HepG2 (cell line): ENCODE data around the gene SH2D3A. TPM values are rescaled to one million over a fixed set of nuclear protein-coding genes. Genes with fewer than 3 reads are reported as not detected.

Experiments
- ATF1 ChIP-seq: IDR thresholded peaks from 2 replicates; pipeline ENCODE4 v1.6.1; 2016; ENCODE audit warnings: mild to moderate bottlenecking, control low read depth
- HMGXB4 ChIP-seq, 2 experiments: sonication (generic) in 1 of 2; formaldehyde crosslinking in 1 of 2; IDR thresholded peaks; 2 replicates each; pipeline versions ENCODE4 v1.4.0 to v1.6.1; 2018 to 2020; ENCODE audit warnings: missing genetic modification reagents in 2 of 2, borderline replicate concordance in 1 of 2, low read depth in 1 of 2, mild to moderate bottlenecking in 1 of 2, missing biosample characterization in 1 of 2
- KLF15 ChIP-seq: sonication (generic); formaldehyde crosslinking; IDR thresholded peaks from 2 replicates; pipeline ENCODE4 v1.8.1; 2023; ENCODE audit warnings: borderline replicate concordance, mild to moderate bottlenecking, inconsistent platforms, missing genetic modification reagents, mixed read lengths
- LRRFIP1 ChIP-seq: sonication (generic); formaldehyde crosslinking; conservative IDR thresholded peaks from 2 replicates; pipeline ENCODE4 v1.4.0; 2020; ENCODE audit warnings: missing genetic modification reagents
- MTA3 ChIP-seq: sonication (generic); formaldehyde crosslinking; IDR thresholded peaks from 2 replicates; pipeline ENCODE4 v1.4.0; 2020; ENCODE audit warnings: missing genetic modification reagents
- NFKB2 ChIP-seq: sonication (generic); formaldehyde crosslinking; IDR thresholded peaks from 2 replicates; pipeline ENCODE4 v1.4.0; 2020; ENCODE audit warnings: missing genetic modification reagents, borderline replicate concordance
- PHF21A ChIP-seq: sonication (generic); formaldehyde crosslinking; IDR thresholded peaks from 2 replicates; pipeline ENCODE4 v1.5.0; 2020; ENCODE audit warnings: mild to moderate bottlenecking, missing genetic modification reagents
- PLRG1 ChIP-seq: fragments of 450-650 bp; conservative IDR thresholded peaks from 2 replicates; pipeline ENCODE4 v1.6.1; 2016
- SP2 ChIP-seq: sonication (generic); formaldehyde crosslinking; IDR thresholded peaks from 2 replicates; pipeline ENCODE4 v1.5.1; 2020; ENCODE audit warnings: mild to moderate bottlenecking, missing genetic modification reagents
- ZKSCAN1 ChIP-seq: fragments of 150-350 bp; IDR thresholded peaks from 2 replicates; pipeline ENCODE4 v1.6.1; 2014; ENCODE audit warnings: low read length
- ZNF446 ChIP-seq: sonication (generic); formaldehyde crosslinking; IDR thresholded peaks from 2 replicates; pipeline ENCODE4 v1.5.0; 2020; ENCODE audit warnings: mild to moderate bottlenecking, missing genetic modification reagents
- ZNF556 ChIP-seq: sonication (generic); formaldehyde crosslinking; IDR thresholded peaks from 2 replicates; pipeline ENCODE4 v1.4.0; 2020; ENCODE audit warnings: mild to moderate bottlenecking, missing genetic modification reagents, borderline replicate concordance
- ZNF703 ChIP-seq: sonication (generic); formaldehyde crosslinking; IDR thresholded peaks from 2 replicates; pipeline ENCODE4 v1.5.1; 2020; ENCODE audit warnings: missing genetic modification reagents, mild to moderate bottlenecking, moderate library complexity, borderline replicate concordance
- ZNF704 ChIP-seq: sonication (generic); formaldehyde crosslinking; IDR thresholded peaks from 2 replicates; pipeline ENCODE4 v1.8.1; 2023; ENCODE audit warnings: mild to moderate bottlenecking, inconsistent platforms, moderate library complexity, missing genetic modification reagents, borderline replicate concordance
- ZNF782 ChIP-seq: sonication (generic); formaldehyde crosslinking; IDR thresholded peaks from 2 replicates; pipeline ENCODE4 v1.4.0; 2020; ENCODE audit warnings: missing genetic modification reagents, mild to moderate bottlenecking, borderline replicate concordance
- polyA plus RNA-seq, 8 experiments: library from polyadenylated mRNA; depleted of rRNA in 3 of 8; stranded (reverse) in 7 of 8; unstranded in 1 of 8; fragments of >200 nt; fragmentation: Illumina TruSeq in 4 of 8; extraction: Trizol in 4 of 8; gene quantifications; 2 replicates each; pipeline versions ENCODE4 v1.2.1 to v1.2.3, GENCODE V29; 2011 to 2016; ENCODE audit warnings: low read depth in 4 of 8, missing spikeins in 1 of 8, mixed read lengths in 1 of 8; ENCODE audit not compliant: insufficient read depth in 1 of 8
- total RNA-seq, 5 experiments: library from RNA; depleted of rRNA; stranded (reverse); fragments of >200 nt; fragmentation: Illumina TruSeq; extraction: Trizol; gene quantifications; 2 replicates each; pipeline ENCODE4 v1.2.3, GENCODE V29; 2016; ENCODE audit warnings: low read depth in 1 of 5
- TF ChIP-seq, protein P1 (sequence below): sonication (generic); formaldehyde crosslinking; IDR thresholded peaks from 2 replicates; pipeline ENCODE4 v1.9.0; 2021; ENCODE audit warnings: mild to moderate bottlenecking, missing genetic modification reagents

SH2D3A gene
- total and polyA plus RNA-seq, 2 of the 13 experiments (the other 11 are each of a cell fraction or from before 2014, with no cell fraction given): 1.0 to 2.2 TPM

GRCh38 chr19:6720369-6721137 lies 46.7 kb downstream of the SH2D3A start, which contains the start of gene C3 (continued):
- TF ChIP-seq, protein P1, sequence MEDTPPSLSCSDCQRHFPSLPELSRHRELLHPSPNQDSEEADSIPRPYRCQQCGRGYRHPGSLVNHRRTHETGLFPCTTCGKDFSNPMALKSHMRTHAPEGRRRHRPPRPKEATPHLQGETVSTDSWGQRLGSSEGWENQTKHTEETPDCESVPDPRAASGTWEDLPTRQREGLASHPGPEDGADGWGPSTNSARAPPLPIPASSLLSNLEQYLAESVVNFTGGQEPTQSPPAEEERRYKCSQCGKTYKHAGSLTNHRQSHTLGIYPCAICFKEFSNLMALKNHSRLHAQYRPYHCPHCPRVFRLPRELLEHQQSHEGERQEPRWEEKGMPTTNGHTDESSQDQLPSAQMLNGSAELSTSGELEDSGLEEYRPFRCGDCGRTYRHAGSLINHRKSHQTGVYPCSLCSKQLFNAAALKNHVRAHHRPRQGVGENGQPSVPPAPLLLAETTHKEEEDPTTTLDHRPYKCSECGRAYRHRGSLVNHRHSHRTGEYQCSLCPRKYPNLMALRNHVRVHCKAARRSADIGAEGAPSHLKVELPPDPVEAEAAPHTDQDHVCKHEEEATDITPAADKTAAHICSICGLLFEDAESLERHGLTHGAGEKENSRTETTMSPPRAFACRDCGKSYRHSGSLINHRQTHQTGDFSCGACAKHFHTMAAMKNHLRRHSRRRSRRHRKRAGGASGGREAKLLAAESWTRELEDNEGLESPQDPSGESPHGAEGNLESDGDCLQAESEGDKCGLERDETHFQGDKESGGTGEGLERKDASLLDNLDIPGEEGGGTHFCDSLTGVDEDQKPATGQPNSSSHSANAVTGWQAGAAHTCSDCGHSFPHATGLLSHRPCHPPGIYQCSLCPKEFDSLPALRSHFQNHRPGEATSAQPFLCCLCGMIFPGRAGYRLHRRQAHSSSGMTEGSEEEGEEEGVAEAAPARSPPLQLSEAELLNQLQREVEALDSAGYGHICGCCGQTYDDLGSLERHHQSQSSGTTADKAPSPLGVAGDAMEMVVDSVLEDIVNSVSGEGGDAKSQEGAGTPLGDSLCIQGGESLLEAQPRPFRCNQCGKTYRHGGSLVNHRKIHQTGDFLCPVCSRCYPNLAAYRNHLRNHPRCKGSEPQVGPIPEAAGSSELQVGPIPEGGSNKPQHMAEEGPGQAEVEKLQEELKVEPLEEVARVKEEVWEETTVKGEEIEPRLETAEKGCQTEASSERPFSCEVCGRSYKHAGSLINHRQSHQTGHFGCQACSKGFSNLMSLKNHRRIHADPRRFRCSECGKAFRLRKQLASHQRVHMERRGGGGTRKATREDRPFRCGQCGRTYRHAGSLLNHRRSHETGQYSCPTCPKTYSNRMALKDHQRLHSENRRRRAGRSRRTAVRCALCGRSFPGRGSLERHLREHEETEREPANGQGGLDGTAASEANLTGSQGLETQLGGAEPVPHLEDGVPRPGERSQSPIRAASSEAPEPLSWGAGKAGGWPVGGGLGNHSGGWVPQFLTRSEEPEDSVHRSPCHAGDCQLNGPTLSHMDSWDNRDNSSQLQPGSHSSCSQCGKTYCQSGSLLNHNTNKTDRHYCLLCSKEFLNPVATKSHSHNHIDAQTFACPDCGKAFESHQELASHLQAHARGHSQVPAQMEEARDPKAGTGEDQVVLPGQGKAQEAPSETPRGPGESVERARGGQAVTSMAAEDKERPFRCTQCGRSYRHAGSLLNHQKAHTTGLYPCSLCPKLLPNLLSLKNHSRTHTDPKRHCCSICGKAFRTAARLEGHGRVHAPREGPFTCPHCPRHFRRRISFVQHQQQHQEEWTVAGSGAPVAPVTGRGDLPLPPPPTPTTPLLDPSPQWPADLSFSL (CRISPR knock-in tag): peak; percentile 77; the same call in 1 of the 2 replicates
- TF ChIP-seq ATF1 (CRISPR knock-in tag) (no peak; the same call in 1 of the 2 replicates), ZNF703 (CRISPR knock-in tag) (no peak), ZNF556 (CRISPR knock-in tag) (peak; percentile 89; the same call in 1 of the 2 replicates), MTA3 (CRISPR knock-in tag) (no peak), NFKB2 (CRISPR knock-in tag) (peak; percentile 63; the same call in 1 of the 2 replicates), KLF15 (CRISPR knock-in tag) (no peak), PHF21A (CRISPR knock-in tag) (peak; percentile 98), HMGXB4 (CRISPR knock-in tag; IDR thresholded peaks at IDR 0.05; ENCODE audit: borderline replicate concordance in 1 of 2, low read depth in 1 of 2) (peak in 1 of 2 experiments; percentile 74; a peak in 1 of 4 replicates), SP2 (no peak), ZKSCAN1 (no peak), ZNF704 (CRISPR knock-in tag) (peak; percentile 83; the same call in 1 of the 2 replicates), ZNF446 (CRISPR knock-in tag) (no peak), ZNF782 (CRISPR knock-in tag) (peak; percentile 54; the same call in 1 of the 2 replicates), PLRG1 (no peak), LRRFIP1 (CRISPR knock-in tag) (no peak)
